NCI-H2107 treated with DMSO at 0.1 percent for 48 hours (cell line): ENCODE measurements around the gene DMD.
"Not testable (repeated sequence)": the region's sequence is repeated elsewhere in the genome, so short reads cannot be mapped to it uniquely, and the experiment has no call there.

Experiments used
- DNase-seq: peaks from one replicate; lab custom pipeline; 2025; ENCODE audit not compliant: unreplicated experiment; lab: John Stamatoyannopoulos, UW

The DMD gene

DNA sequence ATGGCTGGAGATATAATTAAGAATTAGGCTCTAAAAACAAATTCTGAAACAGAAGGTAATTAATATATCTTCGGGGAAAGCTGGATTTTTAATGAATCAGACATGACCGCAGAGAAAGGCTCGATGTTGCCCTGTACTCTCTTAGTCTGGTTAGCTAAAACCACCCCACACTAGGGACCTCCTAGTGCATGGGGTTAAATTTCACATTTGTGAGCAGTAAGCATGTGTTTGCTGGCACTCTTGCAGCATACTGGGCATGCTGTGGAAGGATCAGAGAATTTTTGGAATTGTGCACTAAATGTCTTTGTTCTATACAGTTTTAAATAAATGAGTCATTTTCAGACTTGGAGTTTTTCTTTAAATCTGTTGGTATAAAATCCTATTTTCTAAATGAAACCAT, 1663.9 kb downstream of the DMD start:
- no peak for DNase-seq

DNA sequence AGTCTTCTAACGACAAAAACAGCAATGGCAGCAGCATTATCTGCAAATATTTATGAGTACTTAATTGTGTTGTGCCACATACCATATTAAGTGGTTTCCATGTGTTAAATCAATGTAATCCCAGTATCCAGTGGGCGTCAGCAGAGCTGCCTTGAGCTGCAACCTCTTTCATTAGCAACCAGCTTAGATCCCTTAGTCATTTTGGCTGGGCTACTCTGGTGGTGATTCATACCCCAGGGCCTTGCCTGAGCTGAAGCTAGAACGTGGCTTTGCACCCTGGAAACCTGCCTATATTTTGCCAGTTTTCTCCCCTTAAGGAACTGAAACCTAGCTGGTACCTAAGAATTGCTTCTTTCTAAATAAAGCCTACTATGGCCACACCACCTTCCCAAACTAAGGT, 1665.2 kb downstream of the DMD start:
- no peak for DNase-seq

- no peak for DNase-seq
Measured at GRCh38 chrX:31545726-31546125, 1665.6 kb downstream of the DMD start.

DNA sequence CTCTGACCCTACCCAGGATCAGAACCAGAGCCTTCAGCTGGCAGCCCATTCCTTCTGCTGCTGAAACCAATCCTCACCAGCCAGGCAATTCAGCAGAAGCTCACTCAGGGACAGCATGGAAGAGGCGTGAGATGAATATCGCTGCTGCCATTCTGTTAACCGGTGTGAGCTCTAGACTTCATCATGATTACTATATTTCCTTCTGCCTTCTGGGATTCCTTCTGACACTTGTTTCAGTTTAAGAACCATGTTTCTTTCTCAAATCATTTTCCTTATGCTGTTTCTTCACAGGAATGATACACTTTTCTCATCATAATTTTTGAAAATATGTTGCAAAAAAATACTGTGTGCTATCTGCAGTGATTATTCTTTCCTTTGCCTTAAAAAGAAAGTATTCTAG, 1666.2 kb downstream of the DMD start:
- DNase-seq, result no peak

GRCh38 chrX:31543634-31544033, 1667.7 kb downstream of the DMD start:
- no peak for DNase-seq

DNA sequence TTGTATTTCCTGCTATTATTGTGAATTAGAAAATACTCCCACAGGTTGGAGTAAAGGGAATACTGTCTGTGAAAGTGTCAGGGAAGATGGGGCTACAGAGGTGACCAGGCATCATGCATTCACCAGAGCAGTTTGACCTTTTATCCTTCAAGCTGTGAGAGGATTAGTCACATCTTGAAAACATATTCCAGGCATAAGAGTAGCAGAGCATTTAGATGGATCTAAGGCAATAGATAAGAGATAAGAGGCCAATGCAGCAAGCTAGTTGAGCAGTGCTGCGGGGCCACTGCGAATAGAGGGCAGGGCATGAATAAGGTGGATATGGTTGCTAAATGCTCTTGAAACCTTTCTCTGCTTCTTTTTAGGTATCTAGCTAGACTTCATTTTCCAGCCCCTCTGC, 1668.8 kb downstream of the DMD start:
- DNase-seq, result no peak

- no peak for DNase-seq
Measured at GRCh38 chrX:31540313-31540712, 1671.0 kb downstream of the DMD start.

DNA sequence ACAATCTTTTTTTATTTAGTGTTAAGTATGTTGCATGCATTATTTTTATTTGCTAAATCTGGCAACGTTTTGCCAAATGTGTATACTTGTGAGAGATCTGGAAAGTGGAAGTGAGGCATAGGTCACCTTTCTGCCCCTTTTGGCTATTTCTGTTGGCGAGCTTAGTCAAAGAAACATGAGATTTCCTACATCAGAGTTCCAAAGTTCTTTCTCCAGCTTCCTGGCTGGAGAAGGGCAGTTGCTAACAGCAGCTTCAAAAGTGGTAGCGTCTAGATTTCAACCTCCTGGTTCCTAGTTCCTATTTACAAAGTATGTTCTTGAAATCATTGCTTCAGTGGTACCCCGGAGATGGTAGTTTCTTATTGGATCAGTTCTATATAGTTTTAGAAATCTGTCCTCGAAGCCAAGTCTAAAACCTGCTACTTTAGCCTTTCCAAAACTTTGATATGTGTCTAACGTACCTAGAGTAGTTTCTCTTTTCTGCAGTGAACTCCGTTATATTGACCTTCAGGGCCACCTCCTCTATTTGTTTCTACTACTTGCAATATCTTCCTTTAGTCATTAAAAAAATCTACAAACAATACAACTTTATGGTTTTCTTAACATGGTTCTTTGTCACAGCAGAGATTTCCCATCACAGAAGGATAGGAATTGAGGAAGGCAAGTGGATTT, 1683.8 kb downstream of the DMD start:
- DNase-seq, result no peak

- DNase-seq, result no peak
Measured at GRCh38 chrX:31523884-31524536, 1687.3 kb downstream of the DMD start.

DNA sequence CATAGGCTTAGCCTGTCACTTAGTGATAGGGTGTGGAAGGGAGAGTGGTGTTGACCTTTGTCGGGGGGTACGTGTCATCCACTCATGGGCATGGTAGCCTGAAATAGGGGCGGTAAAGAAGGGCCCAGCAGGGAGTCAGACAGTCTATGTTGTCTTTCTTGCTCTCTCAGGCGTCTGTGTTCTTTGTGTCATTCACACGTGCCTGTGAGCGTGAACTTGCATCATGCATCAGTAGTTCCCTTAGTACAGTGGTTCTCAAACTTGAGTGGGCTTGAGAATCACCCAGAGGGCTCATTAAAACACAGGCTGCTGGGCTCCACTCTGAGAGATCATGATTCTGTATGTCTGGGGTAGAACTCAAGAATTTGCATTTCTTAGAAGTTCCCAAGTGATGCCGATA, 1688.6 kb downstream of the DMD start:
- no peak for DNase-seq

DNA sequence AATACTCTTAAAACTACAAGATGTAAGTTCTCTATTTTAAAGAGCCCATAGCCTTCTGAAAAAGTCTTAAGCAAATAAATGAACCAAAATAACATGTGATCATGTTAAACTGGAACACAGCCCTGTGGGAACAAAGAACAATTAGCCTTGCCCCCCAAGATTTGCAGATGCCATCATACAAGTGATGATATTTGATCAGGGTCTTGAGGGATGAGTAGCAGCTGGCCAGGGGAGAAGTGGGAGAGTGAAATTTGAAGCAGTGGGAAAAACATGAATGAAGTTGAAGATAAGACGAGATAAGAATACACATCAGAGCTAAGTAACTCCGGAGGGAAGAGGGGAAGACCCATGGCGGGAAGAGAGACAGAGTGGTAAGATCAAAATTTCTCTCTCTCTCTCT, 1689.4 kb downstream of the DMD start:
- no peak for DNase-seq

DNA sequence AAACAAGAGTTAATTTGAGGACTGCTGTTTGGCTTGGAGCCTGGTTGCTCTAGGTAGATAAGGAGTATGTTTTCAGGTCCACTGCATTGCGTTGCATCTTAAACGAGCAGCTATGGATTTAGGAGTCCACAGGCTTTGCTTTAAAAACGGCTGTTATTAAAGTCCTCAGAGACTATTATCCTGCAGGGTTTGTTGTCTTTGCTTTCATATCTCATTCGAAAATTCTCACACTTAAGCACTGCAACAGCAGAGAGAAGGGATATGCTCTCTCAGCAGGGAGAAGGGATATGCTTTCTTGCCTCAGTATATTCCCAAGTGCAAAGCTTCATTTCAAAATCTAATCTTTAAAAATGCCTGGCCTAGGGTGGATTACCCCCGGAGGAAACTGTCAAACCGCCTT, 1694.8 kb downstream of the DMD start:
- no peak for DNase-seq

GRCh38 chrX:31508338-31508737, 1703.0 kb downstream of the DMD start:
- DNase-seq, result no peak

- DNase-seq, result no peak
Measured at GRCh38 chrX:31506928-31507327, 1704.4 kb downstream of the DMD start.

DNA sequence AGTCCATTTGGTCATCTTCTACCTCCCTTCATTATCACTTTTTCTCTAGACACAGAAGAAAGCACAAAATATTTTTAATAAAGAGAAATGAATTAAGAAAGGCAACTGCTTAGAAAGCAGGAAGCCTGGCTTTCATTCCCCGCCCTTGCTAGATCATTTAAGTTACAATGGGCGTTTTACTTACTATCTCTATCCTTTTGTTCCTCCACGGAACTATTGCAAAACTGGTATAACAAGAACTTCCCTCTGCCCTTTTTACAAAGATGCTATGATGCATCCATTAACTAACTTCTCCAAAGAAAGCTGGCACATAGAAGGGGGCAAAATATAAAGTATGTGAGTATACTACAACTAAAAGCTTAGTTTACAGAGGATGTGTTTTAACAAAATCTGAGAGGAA, 1705.0 kb downstream of the DMD start:
- no peak for DNase-seq

GRCh38 chrX:31500921-31501320, 1710.4 kb downstream of the DMD start:
- no peak for DNase-seq

DNA sequence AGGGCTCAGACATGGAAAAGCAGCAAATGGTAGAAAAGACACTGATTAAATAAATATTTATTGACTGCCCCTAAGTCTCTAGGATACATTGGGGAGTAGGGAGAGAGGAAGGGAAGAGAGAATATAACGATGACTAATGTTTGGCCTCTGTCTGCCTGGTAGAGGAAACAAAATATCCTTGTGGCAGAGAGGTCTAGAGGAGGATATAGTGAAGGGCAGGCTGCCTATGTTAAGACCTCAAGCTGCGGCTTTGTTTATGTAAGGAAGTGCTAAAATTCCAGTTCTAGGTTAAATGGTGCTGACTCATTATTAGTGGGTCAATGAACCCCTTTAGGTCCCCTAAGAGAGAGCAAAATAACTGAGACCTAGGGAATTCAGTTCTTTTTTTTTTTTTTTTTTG, 1712.2 kb downstream of the DMD start:
- DNase-seq, result no peak

- no peak for DNase-seq
Measured at GRCh38 chrX:31497086-31497485, 1714.3 kb downstream of the DMD start.

DNA sequence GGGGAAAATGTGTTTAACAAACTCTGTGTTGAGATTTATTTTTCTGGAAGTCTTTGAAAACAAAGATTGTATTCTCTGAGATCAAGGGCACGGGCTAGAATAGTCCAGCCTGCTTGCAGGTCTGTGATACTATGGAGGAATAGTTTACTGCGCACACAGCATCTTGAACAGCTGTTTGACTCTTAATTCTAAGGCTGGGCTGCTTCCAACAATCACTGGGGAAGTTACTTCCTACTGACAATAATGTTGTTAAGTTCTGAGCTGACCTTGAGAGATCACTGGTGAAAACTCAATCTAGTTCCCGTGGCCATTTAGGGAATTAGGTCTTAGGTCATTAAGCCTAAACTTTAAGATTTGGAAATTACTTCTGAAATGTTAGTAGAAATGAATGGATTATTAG, 1723.4 kb downstream of the DMD start:
- no peak for DNase-seq

DNA sequence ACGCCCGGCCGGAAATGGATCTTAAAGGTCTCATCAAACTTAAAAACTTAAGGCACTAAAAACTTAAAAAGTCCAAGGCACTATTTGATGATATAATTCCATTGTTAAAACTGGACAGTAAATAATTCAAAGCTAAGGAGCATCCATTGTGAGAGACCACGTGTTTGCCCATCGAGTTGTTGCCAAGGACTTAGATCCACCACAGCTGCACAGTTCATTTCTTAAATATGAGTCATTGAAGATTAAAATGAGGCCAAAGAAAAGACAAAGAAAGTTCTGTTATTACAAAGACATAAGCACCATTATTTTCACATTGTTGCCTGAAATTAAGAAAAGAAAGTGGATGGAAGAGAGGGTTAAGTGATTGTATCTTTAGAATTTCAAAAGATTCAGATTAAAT, 1728.0 kb downstream of the DMD start:
- no peak for DNase-seq

DNA sequence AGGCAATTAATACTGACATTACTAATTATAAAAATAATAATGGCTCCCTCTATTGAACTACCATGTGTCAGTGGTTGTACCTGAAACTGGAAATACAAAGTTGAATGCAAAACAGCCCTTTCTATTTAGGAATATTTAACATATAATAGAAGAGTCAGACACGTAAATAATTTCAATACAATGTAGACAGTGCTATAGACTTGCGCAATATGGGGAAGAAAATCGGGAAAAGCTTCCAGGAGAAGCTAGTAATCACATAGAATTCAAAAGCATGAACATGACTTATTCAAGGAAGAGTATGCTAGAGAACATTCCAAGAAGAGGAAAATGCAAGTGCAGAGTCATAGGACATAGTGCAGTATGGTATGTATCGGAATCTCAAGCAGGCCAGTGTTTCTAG, 1730.7 kb downstream of the DMD start:
- DNase-seq, result no peak

GRCh38 chrX:31471229-31471628, 1740.1 kb downstream of the DMD start:
- no peak for DNase-seq

DNA sequence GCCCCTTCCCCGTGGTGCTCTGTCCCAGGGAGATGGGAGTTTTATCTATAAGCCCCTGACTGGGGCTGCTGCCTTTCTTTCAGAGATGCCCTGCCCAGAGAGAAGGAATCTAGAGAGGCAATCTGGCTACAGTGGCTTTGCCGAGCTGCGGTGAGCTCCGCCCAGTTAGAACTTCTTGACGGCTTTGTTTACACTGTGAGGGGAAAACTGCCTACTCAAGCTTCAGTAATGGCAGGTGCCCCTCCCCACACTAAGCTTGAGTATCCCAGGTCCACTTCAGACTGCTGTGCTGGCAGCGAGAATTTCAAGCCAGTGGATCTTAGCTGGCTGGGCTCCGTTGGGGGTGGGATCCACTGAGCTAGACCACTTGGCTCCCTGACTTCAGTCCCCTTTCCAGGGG, 1740.6 kb downstream of the DMD start:
- not testable (repeated sequence) for DNase-seq
